GM19043 (cell line): Measurements from ENCODE around the gene KIF3B.
A peak's percentile ranks its signal among the peaks of the same experiment; 100 is the strongest.

ENCODE experiments used
- ATAC-seq: cut with Tn5 transposase; IDR thresholded peaks from one replicate; pipeline ENCODE4 v1.9.1; 2021; ENCODE audit warnings: low read depth; ENCODE audit not compliant: unreplicated experiment

The KIF3B gene

GRCh38 chr20:32277361-32278198 lies at the start of gene KIF3B:
KIF3B (plus strand) TSS chr20:32277651; CDS start chr20:32309778, 32,127 bp downstream.
- peak; percentile 80 for ATAC-seq

- ATAC-seq, result no peak
These were observed 49.4 kb upstream of the KIF3B start for GRCh38 chr20:32227744-32228688.

- no peak for ATAC-seq
These were observed 48.2 kb upstream of the KIF3B start for GRCh38 chr20:32229251-32229747.

- ATAC-seq, result no peak
These were observed 46.7 kb upstream of the KIF3B start for GRCh38 chr20:32230707-32231106.

GRCh38 chr20:32231245-32231644 lies 46.2 kb upstream of the KIF3B start:
- no peak for ATAC-seq

- no peak for ATAC-seq
These were observed 45.6 kb upstream of the KIF3B start for GRCh38 chr20:32231847-32232246.

GRCh38 chr20:32232326-32232886 lies 45.0 kb upstream of the KIF3B start:
- no peak for ATAC-seq

GRCh38 chr20:32233286-32233685 lies 44.2 kb upstream of the KIF3B start:
- no peak for ATAC-seq

- no peak for ATAC-seq
These were observed 43.2 kb upstream of the KIF3B start for GRCh38 chr20:32234135-32234808.

- no peak for ATAC-seq
These were observed 42.0 kb upstream of the KIF3B start for GRCh38 chr20:32235331-32236047.

- no peak for ATAC-seq
These were observed 41.4 kb upstream of the KIF3B start for GRCh38 chr20:32236048-32236533.

GRCh38 chr20:32236819-32237218 lies 40.6 kb upstream of the KIF3B start:
- no peak for ATAC-seq

GRCh38 chr20:32237419-32237818 lies 40.0 kb upstream of the KIF3B start:
- ATAC-seq, result no peak

- no peak for ATAC-seq
These were observed 38.7 kb upstream of the KIF3B start for GRCh38 chr20:32238483-32239425.

GRCh38 chr20:32240205-32240604 lies 37.2 kb upstream of the KIF3B start:
- ATAC-seq, result no peak

GRCh38 chr20:32241807-32242206 lies 35.6 kb upstream of the KIF3B start:
- ATAC-seq, result no peak

- no peak for ATAC-seq
These were observed 33.2 kb upstream of the KIF3B start for GRCh38 chr20:32244150-32244823.

GRCh38 chr20:32244959-32245358 lies 32.5 kb upstream of the KIF3B start:
- ATAC-seq, result no peak
